GM21576 (cell line): ENCODE results near the gene AJAP1.

Experiments
- ATAC-seq: cut with Tn5 transposase; IDR thresholded peaks from one replicate; pipeline ENCODE4 v1.9.1; 2021; ENCODE audit warnings: mild to moderate bottlenecking, moderate library complexity; ENCODE audit not compliant: unreplicated experiment

The AJAP1 gene

GRCh38 chr1:4801192-4801924, 146.9 kb downstream of the AJAP1 start:
- ATAC-seq: no peak

GRCh38 chr1:4802024-4802423, 147.6 kb downstream of the AJAP1 start:
- ATAC-seq: no peak

GRCh38 chr1:4803335-4803734, 148.9 kb downstream of the AJAP1 start:
- no peak for ATAC-seq

- no peak for ATAC-seq
Measured at GRCh38 chr1:4805987-4806386, 151.6 kb downstream of the AJAP1 start.

GRCh38 chr1:4820543-4820942, 166.1 kb downstream of the AJAP1 start:
- ATAC-seq: no peak

GRCh38 chr1:4825800-4826450, 171.5 kb downstream of the AJAP1 start:
- ATAC-seq: no peak

GRCh38 chr1:4830707-4831106, 176.3 kb downstream of the AJAP1 start:
- ATAC-seq: no peak

GRCh38 chr1:4836574-4836973, 182.2 kb downstream of the AJAP1 start:
- ATAC-seq: no peak

- ATAC-seq: no peak
Measured at GRCh38 chr1:4837031-4837600, 182.7 kb downstream of the AJAP1 start.

- no peak for ATAC-seq
Measured at GRCh38 chr1:4837752-4838151, 183.3 kb downstream of the AJAP1 start.

- ATAC-seq: no peak
Measured at GRCh38 chr1:4838231-4838630, 183.8 kb downstream of the AJAP1 start.
